H9 (cell line): ENCODE measurements around the gene ELAVL1. TPM values are rescaled to one million over a fixed set of nuclear protein-coding genes. Genes with fewer than 3 reads are reported as not detected.

ENCODE experiments used
- DNase-seq: peaks from one replicate; pipeline ENCODE4 v3.0.0-alpha.2; 2017
- H2AFZ ChIP-seq: one replicate; pipeline ENCODE4 v1.6.1; 2013; ENCODE audit warnings: mild to moderate bottlenecking, low read length, control low read depth, moderate library complexity
- H2AK5ac ChIP-seq: 2 replicates; pipeline ENCODE4 v1.6.1; 2013; ENCODE audit warnings: low read length, control low read depth, mixed read lengths; ENCODE audit not compliant: insufficient read length
- H2BK120ac ChIP-seq: one replicate; pipeline ENCODE4 v1.6.1; 2013; ENCODE audit warnings: low read depth, mild to moderate bottlenecking, low read length, control low read depth, inconsistent platforms; ENCODE audit not compliant: poor library complexity, severe bottlenecking
- H2BK12ac ChIP-seq: 2 replicates; pipeline ENCODE4 v1.6.1; 2013; ENCODE audit warnings: low read length, control low read depth, mixed read lengths, low read depth; ENCODE audit not compliant: insufficient read length
- H2BK15ac ChIP-seq: 2 replicates; pipeline ENCODE4 v1.6.1; 2013; ENCODE audit warnings: low read depth, low read length, control low read depth
- H2BK20ac ChIP-seq: one replicate; pipeline ENCODE4 v1.6.1; 2013; ENCODE audit warnings: low read depth, mild to moderate bottlenecking, low read length, control low read depth, inconsistent platforms; ENCODE audit not compliant: poor library complexity, severe bottlenecking
- H2BK5ac ChIP-seq: 2 replicates; pipeline ENCODE4 v1.6.1; 2013; ENCODE audit warnings: low read length, control low read depth, mixed read lengths; ENCODE audit not compliant: insufficient read length
- H3K14ac ChIP-seq: 2 replicates; pipeline ENCODE4 v1.6.1; 2013; ENCODE audit warnings: low read length, control low read depth; ENCODE audit not compliant: insufficient read depth
- H3K18ac ChIP-seq: 2 replicates; pipeline ENCODE4 v1.6.1; 2013; ENCODE audit warnings: low read depth, mild to moderate bottlenecking, mixed read lengths, low read length, control low read depth; ENCODE audit not compliant: insufficient read length
- H3K23ac ChIP-seq: 2 replicates; pipeline ENCODE4 v1.6.1; 2013; ENCODE audit warnings: low read length, control low read depth, mixed read lengths, low read depth; ENCODE audit not compliant: insufficient read length
- H3K23me2 ChIP-seq: 2 replicates; pipeline ENCODE4 v1.6.1; 2013; ENCODE audit warnings: low read depth, mild to moderate bottlenecking, mixed read lengths, low read length, control low read depth; ENCODE audit not compliant: insufficient read length, poor library complexity, severe bottlenecking
- H3K27ac ChIP-seq: 2 replicates; pipeline ENCODE4 v1.5.1; 2013; ENCODE audit warnings: low read length, control low read depth, mixed read lengths, low read depth; ENCODE audit not compliant: insufficient read length
- H3K27me3 ChIP-seq: 2 replicates; pipeline ENCODE4 v1.6.1; 2013; ENCODE audit warnings: low read length, control low read depth, inconsistent platforms; ENCODE audit not compliant: insufficient read depth
- H3K4ac ChIP-seq: 2 replicates; pipeline ENCODE4 v1.6.1; 2013; ENCODE audit warnings: low read depth, mild to moderate bottlenecking, control low read depth, inconsistent platforms, low read length, moderate library complexity
- H3K4me1 ChIP-seq: 2 replicates; pipeline ENCODE4 v1.6.1; 2013; ENCODE audit warnings: low read length, control low read depth, inconsistent platforms; ENCODE audit not compliant: insufficient read depth
- H3K4me2 ChIP-seq: 2 replicates; pipeline ENCODE4 v1.6.1; 2013; ENCODE audit warnings: low read length, control low read depth, mixed read lengths; ENCODE audit not compliant: insufficient read length, insufficient read depth
- H3K56ac ChIP-seq: 2 replicates; pipeline ENCODE4 v1.6.1; 2013; ENCODE audit warnings: low read depth, mild to moderate bottlenecking, mixed read lengths, low read length, control low read depth; ENCODE audit not compliant: insufficient read length
- H3K79me1 ChIP-seq: 2 replicates; pipeline ENCODE4 v1.6.1; 2013; ENCODE audit warnings: low read depth, mild to moderate bottlenecking, moderate library complexity, low read length, control low read depth, inconsistent platforms; ENCODE audit not compliant: insufficient read depth, poor library complexity, severe bottlenecking
- H3K79me2 ChIP-seq: 2 replicates; pipeline ENCODE4 v1.6.1; 2013; ENCODE audit warnings: low read length, control low read depth, inconsistent platforms; ENCODE audit not compliant: insufficient read depth
- H3K9ac ChIP-seq: 2 replicates; pipeline ENCODE4 v1.6.1; 2013; ENCODE audit warnings: low read length, control low read depth, mixed read lengths; ENCODE audit not compliant: insufficient read length; ENCODE audit errors: extremely low read depth
- H3K9me3 ChIP-seq: one replicate; pipeline ENCODE4 v1.6.1; 2013; ENCODE audit warnings: low read depth, low read length, inconsistent platforms; ENCODE audit not compliant: control insufficient read depth
- H3T11ph ChIP-seq: one replicate; pipeline ENCODE4 v1.6.1; 2013; ENCODE audit warnings: mild to moderate bottlenecking, low read length, control low read depth, inconsistent platforms
- H4K20me1 ChIP-seq: one replicate; pipeline ENCODE4 v1.6.1; 2013; ENCODE audit not compliant: control insufficient read depth, insufficient read length, insufficient read depth
- H4K5ac ChIP-seq: 2 replicates; pipeline ENCODE4 v1.6.1; 2013; ENCODE audit warnings: low read depth, mild to moderate bottlenecking, mixed read lengths, low read length, control low read depth; ENCODE audit not compliant: insufficient read length
- H4K8ac ChIP-seq: replicated peaks from 2 replicates; pipeline ENCODE4 v1.6.1; 2013; ENCODE audit warnings: low read length, control low read depth, mixed read lengths, low read depth; ENCODE audit not compliant: insufficient read length
- H4K91ac ChIP-seq: 2 replicates; pipeline ENCODE4 v1.6.1; 2013; ENCODE audit warnings: low read depth, mild to moderate bottlenecking, moderate library complexity, mixed read lengths, low read length, control low read depth; ENCODE audit not compliant: insufficient read length
- H3K27ac Mint-ChIP-seq, 3 experiments: 2 replicates in 2 of 3; 3 replicates in 1 of 3; pipeline ENCODE4 v1.8.0; 2020 to 2021; ENCODE audit warnings: mixed read lengths in 3 of 3, mild to moderate bottlenecking in 1 of 3, moderate library complexity in 1 of 3
- H3K27me3 Mint-ChIP-seq: 2 replicates; pipeline ENCODE4 v1.8.0; 2021; ENCODE audit warnings: low read depth, mild to moderate bottlenecking, moderate library complexity, mixed read lengths
- H3K36me3 Mint-ChIP-seq, 3 experiments: 2 replicates in 2 of 3; 3 replicates in 1 of 3; pipeline ENCODE4 v1.8.0; 2020 to 2021; ENCODE audit warnings: low read depth in 3 of 3, mixed read lengths in 3 of 3; ENCODE audit not compliant: insufficient read depth in 1 of 3
- H3K4me1 Mint-ChIP-seq, 2 experiments: 2 replicates each; pipeline ENCODE4 v1.8.0; 2020; ENCODE audit warnings: mixed read lengths in 2 of 2
- H3K4me3 Mint-ChIP-seq, 2 experiments: 2 replicates in 1 of 2; 3 replicates in 1 of 2; pipeline ENCODE4 v1.8.0; 2020 to 2021; ENCODE audit warnings: mild to moderate bottlenecking in 2 of 2, mixed read lengths in 2 of 2, moderate library complexity in 1 of 2
- H3K9me3 Mint-ChIP-seq, 2 experiments: 2 replicates in 1 of 2; 3 replicates in 1 of 2; pipeline ENCODE4 v1.8.0; 2020; ENCODE audit warnings: mild to moderate bottlenecking in 2 of 2, mixed read lengths in 2 of 2, moderate library complexity in 1 of 2
- WGBS: extraction: QIAGEN DNeasy Blood & Tissue Kit; methylation state at CpG from one replicate; pipeline ENCODE4 v1.1.7; 2013; ENCODE audit warnings: missing lambda C conversion rate, low lambda C conversion rate, mixed read lengths; ENCODE audit not compliant: insufficient read length; ENCODE audit errors: extremely low coverage; 5-methylcytosine and 5-hydroxymethylcytosine counted together
- total RNA-seq: library from RNA; stranded (reverse); gene quantifications from 2 replicates; pipeline ENCODE4 v1.2.1, GENCODE V29; 2021
- TF ChIP-seq, protein P1 (sequence below): fragments of 200-600 bp; sonication (generic); conservative IDR thresholded peaks from 3 replicates; pipeline ENCODE4 v1.8.0; 2021; ENCODE audit warnings: antibody characterized with exemption, mild to moderate bottlenecking

ELAVL1 gene
- total RNA-seq, 1 experiment from 2014 or later: 149 TPM

DNA sequence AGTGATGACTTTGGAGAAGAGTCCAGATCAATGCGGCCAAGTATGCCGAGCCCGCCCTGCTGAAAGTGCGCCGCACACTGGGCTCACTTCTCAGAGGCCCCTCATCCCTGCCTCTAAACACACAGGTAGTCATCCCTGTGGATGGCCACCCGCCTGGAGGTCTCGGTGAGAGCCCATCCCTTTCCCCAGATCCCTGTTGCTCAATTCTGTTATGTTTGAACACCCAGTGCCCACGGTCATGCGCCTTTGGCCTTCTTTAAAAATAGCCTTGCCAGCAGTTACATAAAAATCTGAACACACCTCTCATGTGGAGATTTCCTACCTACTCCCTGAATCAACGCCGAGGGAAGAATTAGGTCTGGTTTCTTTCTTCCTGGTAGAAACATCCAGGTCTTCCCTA is 11.9 kb downstream of the ELAVL1 start:
- Histone ChIP-seq H2BK20ac (no peak overlapping the region), H3K23me2 (no peaks in the 10 kb centered on the region), H3T11ph (no peak overlapping the region), H3K56ac (no peak overlapping the region), H2BK5ac (no peak overlapping the region), H2BK15ac (no peak overlapping the region), H3K14ac (no peak overlapping the region), H3K79me1 (peaks cover 6% of the 10 kb centered on the region), H2AK5ac (no peak overlapping the region), H2AFZ (no peak overlapping the region), H3K4me1 (peaks cover 2% of the 10 kb centered on the region; the same call in 1 of the 2 replicates), H3K18ac (no peak overlapping the region), H3K4ac (no peak overlapping the region), H4K20me1 (peaks cover 4% of the 10 kb centered on the region), H3K4me2 (no peak overlapping the region), H3K79me2 (peaks cover 49% of the 10 kb centered on the region), H4K91ac (no peak overlapping the region), H3K9me3 (no peaks in the 10 kb centered on the region), H3K9ac (no peak overlapping the region), H2BK120ac (no peak overlapping the region), H4K8ac (no peak overlapping the region), H3K27ac (no peak overlapping the region), H2BK12ac (no peak overlapping the region), H4K5ac (no peak overlapping the region), H3K27me3 (no peaks in the 10 kb centered on the region), H3K23ac (no peak overlapping the region)
- H3K4me3 Mint-ChIP-seq: no peak overlapping the region
- H3K36me3 Mint-ChIP-seq: peaks cover 22 to 54% (median 45%) of the 10 kb centered on the region in 3 experiments; a peak in 6 of 7 replicates
- no peaks in the 10 kb centered on the region for H3K9me3 Mint-ChIP-seq
- DNase-seq: no peak
- TF ChIP-seq, protein P1, sequence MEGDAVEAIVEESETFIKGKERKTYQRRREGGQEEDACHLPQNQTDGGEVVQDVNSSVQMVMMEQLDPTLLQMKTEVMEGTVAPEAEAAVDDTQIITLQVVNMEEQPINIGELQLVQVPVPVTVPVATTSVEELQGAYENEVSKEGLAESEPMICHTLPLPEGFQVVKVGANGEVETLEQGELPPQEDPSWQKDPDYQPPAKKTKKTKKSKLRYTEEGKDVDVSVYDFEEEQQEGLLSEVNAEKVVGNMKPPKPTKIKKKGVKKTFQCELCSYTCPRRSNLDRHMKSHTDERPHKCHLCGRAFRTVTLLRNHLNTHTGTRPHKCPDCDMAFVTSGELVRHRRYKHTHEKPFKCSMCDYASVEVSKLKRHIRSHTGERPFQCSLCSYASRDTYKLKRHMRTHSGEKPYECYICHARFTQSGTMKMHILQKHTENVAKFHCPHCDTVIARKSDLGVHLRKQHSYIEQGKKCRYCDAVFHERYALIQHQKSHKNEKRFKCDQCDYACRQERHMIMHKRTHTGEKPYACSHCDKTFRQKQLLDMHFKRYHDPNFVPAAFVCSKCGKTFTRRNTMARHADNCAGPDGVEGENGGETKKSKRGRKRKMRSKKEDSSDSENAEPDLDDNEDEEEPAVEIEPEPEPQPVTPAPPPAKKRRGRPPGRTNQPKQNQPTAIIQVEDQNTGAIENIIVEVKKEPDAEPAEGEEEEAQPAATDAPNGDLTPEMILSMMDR: no peak
- WGBS: no CpG with 5 or more reads among the region's 11 CpGs
- H3K27ac Mint-ChIP-seq: peak overlapping the region; percentile 1 to 86 (median 73); a peak in 4 of 7 replicates
- H3K27me3 Mint-ChIP-seq: no peaks in the 10 kb centered on the region
- peaks cover 36 to 39% of the 10 kb centered on the region in 2 experiments for H3K4me1 Mint-ChIP-seq
